Liver (tissue), 3 donors: ENCODE results near the gene STXBP1.

ENCODE experiments used
- EGR1 ChIP-seq, 2 donors: IDR thresholded peaks; 2 replicates each; pipeline ENCODE4 v1.6.1; 2016 to 2018; ENCODE audit warnings: antibody characterized with exemption in 2 of 2, low read depth in 2 of 2
- FOXA1 ChIP-seq: IDR thresholded peaks from 2 replicates; pipeline ENCODE4 v1.6.1; 2016; ENCODE audit warnings: antibody characterized with exemption
- GABPA ChIP-seq, 2 donors: IDR thresholded peaks in 1 of 2; conservative IDR thresholded peaks in 1 of 2; 2 replicates each; pipeline ENCODE4 v1.6.1; 2016; ENCODE audit warnings: antibody characterized with exemption in 2 of 2, mild to moderate bottlenecking in 1 of 2, moderate library complexity in 1 of 2
- HNF4A ChIP-seq, 2 donors: conservative IDR thresholded peaks; 2 replicates each; pipeline ENCODE4 v1.6.1; 2016; ENCODE audit warnings: antibody characterized with exemption in 2 of 2, mild to moderate bottlenecking in 2 of 2
- NR2F2 ChIP-seq: IDR thresholded peaks from 2 replicates; pipeline ENCODE4 v1.6.1; 2016; ENCODE audit warnings: antibody characterized with exemption
- RAD21 ChIP-seq, 2 donors: IDR thresholded peaks; 2 replicates each; pipeline ENCODE4 v1.6.1; 2016; ENCODE audit warnings: antibody characterized with exemption in 2 of 2, mild to moderate bottlenecking in 2 of 2
- RXRA ChIP-seq, 2 donors: IDR thresholded peaks; 2 replicates each; pipeline ENCODE4 v1.6.1; 2017 to 2018; ENCODE audit warnings: antibody characterized with exemption in 2 of 2, mild to moderate bottlenecking in 1 of 2
- SP1 ChIP-seq: IDR thresholded peaks from 2 replicates; pipeline ENCODE4 v1.6.1; 2018; ENCODE audit warnings: antibody characterized with exemption, mild to moderate bottlenecking
- TAF1 ChIP-seq: conservative IDR thresholded peaks from 2 replicates; pipeline ENCODE4 v1.6.1; 2016; ENCODE audit warnings: antibody characterized with exemption, mild to moderate bottlenecking
- TF ChIP-seq, protein P1 (sequence below): IDR thresholded peaks from 2 replicates; pipeline ENCODE4 v1.6.1; 2016; ENCODE audit warnings: antibody characterized with exemption
- TF ChIP-seq, protein P2 (sequence below): fragments of 150-350 bp; IDR thresholded peaks from 2 replicates; pipeline ENCODE4 v1.5.1; 2017; ENCODE audit warnings: improper control_type of control experiment, low read depth, low read length; ENCODE audit not compliant: missing input control
- TF ChIP-seq, protein P3 (sequence below): IDR thresholded peaks from 2 replicates; pipeline ENCODE4 v1.6.1; 2016; ENCODE audit warnings: antibody characterized with exemption
- TF ChIP-seq, protein P4 (sequence below): IDR thresholded peaks from 2 replicates; pipeline ENCODE4 v1.6.1; 2016; ENCODE audit warnings: antibody characterized with exemption, mild to moderate bottlenecking
- donor health status: healthy.
- donor health status: healthy.

DNA sequence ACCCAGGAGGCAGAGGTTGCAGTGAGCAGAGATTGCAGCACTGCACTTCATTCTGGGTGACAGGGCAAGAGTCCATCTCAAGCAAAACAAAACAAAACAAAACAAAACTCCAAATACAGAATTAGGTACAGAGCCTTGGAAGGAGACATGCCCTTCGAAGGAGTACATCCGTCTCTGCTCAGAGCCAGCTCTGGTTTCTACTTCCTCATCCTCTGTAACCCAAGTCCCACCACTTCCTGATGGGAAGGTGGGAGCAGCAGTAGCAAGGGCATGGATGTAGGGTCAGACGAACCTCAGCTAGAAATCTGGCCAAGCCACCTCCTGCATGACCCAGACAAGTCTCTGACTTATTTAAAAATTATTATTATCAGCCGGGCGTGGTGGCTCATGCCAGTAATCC lies 16.5 kb upstream of the STXBP1 start:
- TF ChIP-seq RAD21 (IDR thresholded peaks at IDR 0.05): no peak
- TF ChIP-seq, protein P1, sequence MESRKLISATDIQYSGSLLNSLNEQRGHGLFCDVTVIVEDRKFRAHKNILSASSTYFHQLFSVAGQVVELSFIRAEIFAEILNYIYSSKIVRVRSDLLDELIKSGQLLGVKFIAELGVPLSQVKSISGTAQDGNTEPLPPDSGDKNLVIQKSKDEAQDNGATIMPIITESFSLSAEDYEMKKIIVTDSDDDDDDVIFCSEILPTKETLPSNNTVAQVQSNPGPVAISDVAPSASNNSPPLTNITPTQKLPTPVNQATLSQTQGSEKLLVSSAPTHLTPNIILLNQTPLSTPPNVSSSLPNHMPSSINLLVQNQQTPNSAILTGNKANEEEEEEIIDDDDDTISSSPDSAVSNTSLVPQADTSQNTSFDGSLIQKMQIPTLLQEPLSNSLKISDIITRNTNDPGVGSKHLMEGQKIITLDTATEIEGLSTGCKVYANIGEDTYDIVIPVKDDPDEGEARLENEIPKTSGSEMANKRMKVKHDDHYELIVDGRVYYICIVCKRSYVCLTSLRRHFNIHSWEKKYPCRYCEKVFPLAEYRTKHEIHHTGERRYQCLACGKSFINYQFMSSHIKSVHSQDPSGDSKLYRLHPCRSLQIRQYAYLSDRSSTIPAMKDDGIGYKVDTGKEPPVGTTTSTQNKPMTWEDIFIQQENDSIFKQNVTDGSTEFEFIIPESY: no peak
- TF ChIP-seq, protein P2, sequence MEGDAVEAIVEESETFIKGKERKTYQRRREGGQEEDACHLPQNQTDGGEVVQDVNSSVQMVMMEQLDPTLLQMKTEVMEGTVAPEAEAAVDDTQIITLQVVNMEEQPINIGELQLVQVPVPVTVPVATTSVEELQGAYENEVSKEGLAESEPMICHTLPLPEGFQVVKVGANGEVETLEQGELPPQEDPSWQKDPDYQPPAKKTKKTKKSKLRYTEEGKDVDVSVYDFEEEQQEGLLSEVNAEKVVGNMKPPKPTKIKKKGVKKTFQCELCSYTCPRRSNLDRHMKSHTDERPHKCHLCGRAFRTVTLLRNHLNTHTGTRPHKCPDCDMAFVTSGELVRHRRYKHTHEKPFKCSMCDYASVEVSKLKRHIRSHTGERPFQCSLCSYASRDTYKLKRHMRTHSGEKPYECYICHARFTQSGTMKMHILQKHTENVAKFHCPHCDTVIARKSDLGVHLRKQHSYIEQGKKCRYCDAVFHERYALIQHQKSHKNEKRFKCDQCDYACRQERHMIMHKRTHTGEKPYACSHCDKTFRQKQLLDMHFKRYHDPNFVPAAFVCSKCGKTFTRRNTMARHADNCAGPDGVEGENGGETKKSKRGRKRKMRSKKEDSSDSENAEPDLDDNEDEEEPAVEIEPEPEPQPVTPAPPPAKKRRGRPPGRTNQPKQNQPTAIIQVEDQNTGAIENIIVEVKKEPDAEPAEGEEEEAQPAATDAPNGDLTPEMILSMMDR: no peak
- TF ChIP-seq EGR1 (IDR thresholded peaks at IDR 0.05; ENCODE audit: low read depth in 2 of 2): no peak
- TF ChIP-seq, protein P3, sequence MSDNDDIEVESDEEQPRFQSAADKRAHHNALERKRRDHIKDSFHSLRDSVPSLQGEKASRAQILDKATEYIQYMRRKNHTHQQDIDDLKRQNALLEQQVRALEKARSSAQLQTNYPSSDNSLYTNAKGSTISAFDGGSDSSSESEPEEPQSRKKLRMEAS: no peak
- TF ChIP-seq, protein P4, sequence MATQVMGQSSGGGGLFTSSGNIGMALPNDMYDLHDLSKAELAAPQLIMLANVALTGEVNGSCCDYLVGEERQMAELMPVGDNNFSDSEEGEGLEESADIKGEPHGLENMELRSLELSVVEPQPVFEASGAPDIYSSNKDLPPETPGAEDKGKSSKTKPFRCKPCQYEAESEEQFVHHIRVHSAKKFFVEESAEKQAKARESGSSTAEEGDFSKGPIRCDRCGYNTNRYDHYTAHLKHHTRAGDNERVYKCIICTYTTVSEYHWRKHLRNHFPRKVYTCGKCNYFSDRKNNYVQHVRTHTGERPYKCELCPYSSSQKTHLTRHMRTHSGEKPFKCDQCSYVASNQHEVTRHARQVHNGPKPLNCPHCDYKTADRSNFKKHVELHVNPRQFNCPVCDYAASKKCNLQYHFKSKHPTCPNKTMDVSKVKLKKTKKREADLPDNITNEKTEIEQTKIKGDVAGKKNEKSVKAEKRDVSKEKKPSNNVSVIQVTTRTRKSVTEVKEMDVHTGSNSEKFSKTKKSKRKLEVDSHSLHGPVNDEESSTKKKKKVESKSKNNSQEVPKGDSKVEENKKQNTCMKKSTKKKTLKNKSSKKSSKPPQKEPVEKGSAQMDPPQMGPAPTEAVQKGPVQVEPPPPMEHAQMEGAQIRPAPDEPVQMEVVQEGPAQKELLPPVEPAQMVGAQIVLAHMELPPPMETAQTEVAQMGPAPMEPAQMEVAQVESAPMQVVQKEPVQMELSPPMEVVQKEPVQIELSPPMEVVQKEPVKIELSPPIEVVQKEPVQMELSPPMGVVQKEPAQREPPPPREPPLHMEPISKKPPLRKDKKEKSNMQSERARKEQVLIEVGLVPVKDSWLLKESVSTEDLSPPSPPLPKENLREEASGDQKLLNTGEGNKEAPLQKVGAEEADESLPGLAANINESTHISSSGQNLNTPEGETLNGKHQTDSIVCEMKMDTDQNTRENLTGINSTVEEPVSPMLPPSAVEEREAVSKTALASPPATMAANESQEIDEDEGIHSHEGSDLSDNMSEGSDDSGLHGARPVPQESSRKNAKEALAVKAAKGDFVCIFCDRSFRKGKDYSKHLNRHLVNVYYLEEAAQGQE: no peak
- TF ChIP-seq FOXA1: no peak
- no peak for TF ChIP-seq TAF1
- TF ChIP-seq RXRA (IDR thresholded peaks at IDR 0.05): no peak
- TF ChIP-seq GABPA (IDR thresholded peaks at IDR 0.05 in 1 of 2, conservative IDR thresholded peaks at IDR 0.05 in 1 of 2): no peak
- TF ChIP-seq HNF4A (conservative IDR thresholded peaks at IDR 0.05): no peak
- no peak for TF ChIP-seq NR2F2
- TF ChIP-seq SP1: no peak
